Measurements from ENCODE around the gene SNX2. TPM values are rescaled to one million over a fixed set of nuclear protein-coding genes. Genes with fewer than 3 reads are reported as not detected.

Gene SNX2, protein sequence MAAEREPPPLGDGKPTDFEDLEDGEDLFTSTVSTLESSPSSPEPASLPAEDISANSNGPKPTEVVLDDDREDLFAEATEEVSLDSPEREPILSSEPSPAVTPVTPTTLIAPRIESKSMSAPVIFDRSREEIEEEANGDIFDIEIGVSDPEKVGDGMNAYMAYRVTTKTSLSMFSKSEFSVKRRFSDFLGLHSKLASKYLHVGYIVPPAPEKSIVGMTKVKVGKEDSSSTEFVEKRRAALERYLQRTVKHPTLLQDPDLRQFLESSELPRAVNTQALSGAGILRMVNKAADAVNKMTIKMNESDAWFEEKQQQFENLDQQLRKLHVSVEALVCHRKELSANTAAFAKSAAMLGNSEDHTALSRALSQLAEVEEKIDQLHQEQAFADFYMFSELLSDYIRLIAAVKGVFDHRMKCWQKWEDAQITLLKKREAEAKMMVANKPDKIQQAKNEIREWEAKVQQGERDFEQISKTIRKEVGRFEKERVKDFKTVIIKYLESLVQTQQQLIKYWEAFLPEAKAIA
- 77.4 and 89.8 TPM in 2 replicates for total RNA-seq (2014; rRNA removed; shearing (Covaris generic))

DNA sequence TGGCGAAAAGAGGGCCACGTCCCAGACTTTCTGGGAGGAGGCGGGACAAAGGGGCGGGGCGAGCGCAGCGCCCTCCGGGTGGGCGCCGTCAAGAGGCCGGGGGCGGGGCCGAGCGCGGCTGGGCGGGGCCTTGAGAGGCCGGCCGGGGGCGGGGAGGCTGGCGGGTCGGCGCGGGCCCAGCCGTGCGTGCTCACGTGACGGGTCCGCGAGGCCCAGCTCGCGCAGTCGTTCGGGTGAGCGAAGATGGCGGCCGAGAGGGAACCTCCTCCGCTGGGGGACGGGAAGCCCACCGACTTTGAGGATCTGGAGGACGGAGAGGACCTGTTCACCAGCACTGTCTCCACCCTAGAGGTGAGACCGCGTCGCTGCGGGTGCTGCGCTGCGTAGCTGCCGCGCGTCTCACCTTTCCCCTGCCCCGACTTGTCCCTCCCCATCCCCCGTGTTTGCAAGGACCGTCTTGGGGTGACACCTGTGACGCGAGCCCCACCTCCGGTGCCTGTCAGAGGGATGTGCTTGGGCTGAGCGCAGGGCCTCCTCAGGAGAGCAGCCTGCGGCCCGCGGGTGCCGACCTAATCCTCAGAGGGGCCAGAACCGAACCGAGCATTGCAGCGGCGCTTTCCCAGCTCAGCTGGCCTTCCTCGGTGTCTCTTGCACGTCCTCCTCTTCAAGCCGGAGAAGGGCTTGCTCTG, at the start of gene SNX2:
SNX2 (plus strand) TSS at position 220 of the 689 bp plus-strand sequence; CDS start at position 244, 24 bp downstream.
- in situ Hi-C loops (cut with HindIII; ENCODE audit: low sequenced_read_pairs), result no loop called here

DNA sequence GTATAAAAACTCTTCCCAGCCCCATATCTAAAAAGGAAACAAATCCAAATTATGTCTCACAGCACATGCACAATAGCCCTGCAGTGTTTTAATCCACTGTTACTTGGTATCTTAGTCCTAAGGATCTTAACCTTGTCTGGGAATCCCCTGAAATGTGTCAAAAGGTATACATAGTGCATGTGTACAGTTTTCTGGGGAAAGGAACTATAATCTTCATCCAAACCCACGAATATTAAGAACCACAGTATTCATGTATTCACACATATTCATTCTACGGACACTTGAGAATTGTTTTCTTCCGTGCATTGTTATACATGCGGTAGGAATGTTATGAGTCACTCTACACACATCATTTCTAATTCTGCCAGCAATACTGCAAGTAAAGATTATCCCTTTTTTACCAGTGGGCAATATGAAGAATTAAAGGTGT, 47.8 kb upstream of the SNX2 start:
- in situ Hi-C loops (cut with HindIII; ENCODE audit: low sequenced_read_pairs), result no loop called here
- DNase-seq (ENCODE audit: low spot score), result no peak

More for the DNA sequence above, at the start of gene SNX2:
- DNase-seq (ENCODE audit: low spot score), result peak; percentile 89

DNA sequence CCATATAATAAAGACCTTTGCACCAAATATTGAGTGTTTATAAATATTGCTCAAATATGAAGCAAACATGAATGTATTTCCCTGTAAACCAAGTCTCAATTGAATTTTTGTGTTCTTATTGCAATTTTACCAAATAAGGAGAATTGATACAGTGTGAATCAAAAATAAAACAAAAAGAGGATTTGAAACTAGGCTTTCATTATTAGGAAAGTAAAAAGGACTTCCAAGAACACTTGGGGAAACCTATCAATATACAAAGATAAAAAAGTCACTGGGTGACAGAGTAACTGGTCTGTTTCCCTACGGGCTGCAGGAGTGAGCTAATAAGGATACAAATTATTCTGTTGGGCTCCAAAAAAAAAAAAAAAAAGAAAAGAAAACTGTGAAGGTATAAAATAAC, 44.8 kb upstream of the SNX2 start:
- DNase-seq (ENCODE audit: low spot score), result no peak
- in situ Hi-C loops (cut with HindIII; ENCODE audit: low sequenced_read_pairs), result no loop called here

DNA sequence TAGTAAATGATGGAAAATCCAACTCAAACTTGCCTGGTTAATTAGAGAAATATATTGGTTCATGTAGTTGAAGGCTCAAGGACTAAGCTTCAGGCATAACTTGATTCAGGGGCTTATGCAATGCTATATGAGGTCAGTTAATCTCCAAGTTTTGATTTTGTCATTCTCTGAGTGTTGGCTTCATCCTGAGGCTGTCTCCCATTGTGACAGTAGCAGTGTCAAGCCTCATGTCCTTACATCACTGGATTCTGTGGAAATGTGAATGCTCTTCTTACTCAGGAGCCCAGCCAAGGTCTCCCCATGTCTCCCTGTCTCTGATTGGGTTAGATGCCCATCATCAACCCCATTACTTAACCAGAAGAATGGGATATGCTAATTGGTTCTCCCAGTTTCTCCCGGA, 44.4 kb upstream of the SNX2 start:
- DNase-seq (ENCODE audit: low spot score), result no peak
- in situ Hi-C loops (cut with HindIII; ENCODE audit: low sequenced_read_pairs), result no loop called here

DNA sequence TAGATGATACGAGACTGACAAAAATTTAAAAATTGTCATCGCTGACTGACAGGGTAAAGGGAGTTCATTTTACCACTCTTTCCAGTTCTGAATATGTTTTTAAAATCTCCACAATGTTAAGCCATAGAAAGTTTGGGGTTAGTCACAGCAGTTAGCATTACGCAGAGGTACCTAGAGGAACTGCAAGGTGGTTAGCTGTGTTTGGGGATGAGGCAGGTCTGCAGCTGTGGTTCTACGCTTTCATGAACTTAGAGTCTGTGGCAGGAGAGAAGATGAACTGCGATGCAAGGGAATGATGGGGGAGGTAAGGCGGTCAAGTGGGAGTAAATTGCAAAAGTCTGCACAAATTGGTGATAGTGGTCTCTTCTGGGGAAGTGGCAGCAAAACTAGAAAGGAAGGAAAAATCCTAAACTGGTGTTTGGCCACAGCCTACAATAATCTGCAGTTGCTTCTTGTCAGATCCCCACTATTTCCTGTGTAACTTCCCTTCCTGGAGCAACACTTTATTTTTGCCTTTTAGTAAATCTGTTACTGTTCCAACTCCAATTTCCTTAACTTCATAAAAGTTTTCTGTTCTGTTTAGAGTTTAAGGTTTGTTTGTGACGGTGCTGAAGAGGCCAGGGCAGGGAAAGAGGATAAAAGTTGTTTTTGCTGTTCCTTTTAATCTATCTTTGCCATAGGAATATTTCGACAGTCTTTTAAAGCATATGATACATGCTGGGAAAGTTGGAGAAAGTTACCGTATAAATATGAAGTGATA, 38.6 kb upstream of the SNX2 start:
- no peak for DNase-seq (ENCODE audit: low spot score)
- in situ Hi-C loops (cut with HindIII; ENCODE audit: low sequenced_read_pairs), result no loop called here

DNA sequence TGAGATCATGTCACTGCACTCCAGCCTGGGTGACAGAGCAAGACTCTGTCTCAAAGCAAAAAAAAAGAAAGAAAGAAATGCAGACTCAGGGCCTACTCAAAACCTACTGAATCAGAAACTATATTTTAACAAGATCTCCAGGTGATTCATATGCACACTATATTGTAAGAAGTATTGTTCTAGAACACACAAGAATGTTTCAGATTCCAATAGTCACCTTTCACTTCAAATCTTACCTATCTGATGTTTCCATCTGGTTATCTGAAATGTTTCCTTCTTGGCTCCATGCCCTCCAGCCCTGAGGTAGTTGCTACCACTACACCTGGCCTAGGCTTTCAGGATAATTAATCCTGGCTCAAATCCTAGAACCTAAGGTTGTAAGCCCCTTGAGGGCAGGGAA, 36.8 kb upstream of the SNX2 start:
- in situ Hi-C loops (cut with HindIII; ENCODE audit: low sequenced_read_pairs), result no loop called here
- no peak for DNase-seq (ENCODE audit: low spot score)

DNA sequence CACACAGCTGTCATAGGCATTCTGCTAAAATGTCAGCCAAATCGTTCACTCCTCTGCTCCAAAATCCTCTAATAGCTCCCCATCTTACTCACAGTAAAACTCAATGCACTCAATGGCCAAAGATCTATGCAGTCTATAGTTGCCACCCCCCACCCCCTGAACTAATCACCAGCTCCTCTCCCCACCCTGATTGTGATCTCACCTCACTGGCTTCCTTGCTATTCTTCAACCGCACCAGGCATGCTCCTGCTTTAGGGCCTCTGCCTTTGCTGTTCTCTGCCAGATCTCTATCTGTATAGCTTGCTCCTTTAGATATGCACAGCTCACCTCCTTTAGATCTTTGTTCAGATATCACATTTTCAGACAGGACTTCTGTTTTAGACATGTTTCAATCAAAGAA, 33.2 kb upstream of the SNX2 start:
- in situ Hi-C loops (cut with HindIII; ENCODE audit: low sequenced_read_pairs), result no loop called here
- DNase-seq (ENCODE audit: low spot score), result no peak

DNA sequence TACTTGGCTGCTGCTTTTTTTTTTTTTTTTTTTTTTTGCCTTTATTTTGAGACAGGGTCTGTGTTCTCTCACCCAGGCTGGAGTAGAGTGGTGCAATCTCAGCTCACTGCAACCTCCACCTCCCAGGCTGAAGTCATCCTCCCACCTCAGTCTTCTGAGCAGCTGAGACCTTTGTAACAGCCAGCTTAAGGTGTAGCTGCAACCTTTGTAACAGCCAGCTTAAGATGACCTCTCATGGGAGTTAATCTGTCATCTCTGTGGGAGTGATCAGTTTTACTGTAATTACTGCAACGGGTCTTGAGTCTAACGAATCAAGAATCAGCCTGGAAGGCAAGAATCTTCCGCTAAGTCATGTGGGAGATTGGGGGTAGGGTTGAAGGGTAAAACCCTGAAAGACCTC, 31.6 kb upstream of the SNX2 start:
- DNase-seq (ENCODE audit: low spot score), result no peak
- in situ Hi-C loops (cut with HindIII; ENCODE audit: low sequenced_read_pairs), result no loop called here

DNA sequence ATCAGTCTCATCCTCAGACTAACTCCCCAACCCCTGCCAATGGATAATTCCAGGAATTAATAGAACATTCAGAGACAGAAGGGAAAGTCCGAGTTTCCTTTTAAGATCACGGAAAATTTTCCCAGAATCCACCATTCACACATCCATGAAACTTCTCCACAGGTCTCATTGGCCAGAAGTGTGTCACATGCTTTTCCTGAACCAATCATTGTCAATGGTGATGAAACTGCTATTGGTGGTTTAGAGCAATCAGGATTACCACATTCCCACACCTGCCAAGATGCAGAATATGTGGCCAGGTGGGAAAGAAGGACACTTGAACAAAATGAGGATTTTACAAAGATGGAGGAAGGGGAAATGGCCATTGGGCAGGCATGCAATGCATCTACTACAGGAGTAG, 29.3 kb upstream of the SNX2 start:
- DNase-seq (ENCODE audit: low spot score), result no peak
- in situ Hi-C loops (cut with HindIII; ENCODE audit: low sequenced_read_pairs), result no loop called here

DNA sequence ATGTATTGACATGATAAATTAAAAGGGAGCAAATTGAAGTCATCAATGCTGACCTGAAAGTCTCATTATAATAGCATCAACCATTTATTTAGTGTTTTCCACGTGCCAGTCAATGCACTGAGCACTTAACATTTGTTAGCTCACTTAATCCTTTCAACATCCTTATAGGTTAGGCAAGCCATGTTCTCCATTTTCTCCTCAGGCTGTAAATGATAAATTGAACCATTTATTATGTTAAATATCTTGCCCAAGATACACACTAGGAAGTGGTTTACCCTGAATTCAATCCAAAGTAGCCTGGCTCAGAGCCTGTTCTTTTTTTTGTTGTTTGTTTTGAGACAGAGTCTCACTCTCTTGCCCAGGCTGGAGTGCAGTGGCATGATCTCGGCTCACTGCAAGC, 25.0 kb upstream of the SNX2 start:
- no peak for DNase-seq (ENCODE audit: low spot score)
- in situ Hi-C loops (cut with HindIII; ENCODE audit: low sequenced_read_pairs), result no loop called here

DNA sequence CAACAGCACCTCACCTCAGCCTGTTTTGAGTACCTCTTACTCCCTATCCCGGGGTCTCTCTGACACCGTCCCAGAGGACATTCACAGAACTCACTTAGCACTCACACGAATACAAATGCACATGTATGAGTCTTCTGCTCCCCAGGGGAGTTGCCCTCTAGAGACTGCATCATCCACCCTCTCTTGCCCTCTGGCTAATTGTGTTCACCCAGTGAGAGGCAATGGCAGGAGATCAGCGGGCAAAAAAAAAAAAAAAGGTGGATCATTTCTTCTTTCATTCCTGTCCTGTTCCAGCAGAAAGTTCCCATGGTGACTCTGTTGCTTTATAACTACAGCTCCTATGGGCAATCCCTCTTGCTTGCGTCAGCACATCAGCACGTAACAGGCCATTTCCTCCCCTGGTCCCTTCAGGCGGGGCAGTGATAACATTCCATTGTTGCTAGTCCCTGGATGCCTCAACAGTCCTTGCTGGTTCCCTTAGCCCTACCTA, 23.5 kb upstream of the SNX2 start:
- no peak for DNase-seq (ENCODE audit: low spot score)
- in situ Hi-C loops (cut with HindIII; ENCODE audit: low sequenced_read_pairs), result no loop called here

DNA sequence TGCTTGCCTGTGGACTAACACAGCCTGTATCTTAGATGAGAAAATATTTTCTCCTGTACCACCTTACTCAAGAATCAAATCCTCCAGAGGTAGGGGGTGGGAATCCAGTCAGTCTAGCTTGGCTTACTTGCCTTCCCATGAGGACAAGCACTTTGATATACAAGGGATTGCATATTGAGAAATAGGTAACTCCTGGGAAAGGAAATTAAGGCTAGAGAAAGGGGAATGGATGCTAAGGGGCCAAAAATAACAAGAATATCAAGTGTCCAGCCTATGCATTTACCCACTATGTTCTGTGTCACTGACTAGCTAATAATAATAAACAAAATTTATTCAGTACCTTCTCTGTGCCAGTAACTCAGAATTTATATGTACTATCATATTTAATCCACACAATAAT, 21.4 kb upstream of the SNX2 start:
- in situ Hi-C loops (cut with HindIII; ENCODE audit: low sequenced_read_pairs), result no loop called here
- DNase-seq (ENCODE audit: low spot score), result no peak

DNA sequence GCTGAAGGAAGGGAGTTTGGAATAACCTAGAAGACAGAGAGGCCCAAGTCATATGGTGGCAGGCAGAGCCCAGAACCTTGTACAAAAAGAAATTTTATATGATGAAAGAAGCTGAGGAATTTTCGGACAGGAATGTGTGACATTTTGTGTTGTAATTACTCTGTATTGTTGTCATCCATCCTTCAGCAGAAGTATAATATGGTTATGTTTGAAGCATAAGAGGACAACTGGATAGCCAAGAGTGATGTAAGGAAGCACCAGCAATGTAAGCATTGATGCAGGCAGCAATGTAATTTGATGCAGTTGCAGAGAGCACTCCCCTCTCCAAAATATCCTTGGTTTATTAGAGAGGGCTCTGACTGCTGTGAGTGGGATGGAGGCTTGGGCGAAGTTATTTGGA, 19.1 kb upstream of the SNX2 start:
- DNase-seq (ENCODE audit: low spot score), result no peak
- in situ Hi-C loops (cut with HindIII; ENCODE audit: low sequenced_read_pairs), result no loop called here

DNA sequence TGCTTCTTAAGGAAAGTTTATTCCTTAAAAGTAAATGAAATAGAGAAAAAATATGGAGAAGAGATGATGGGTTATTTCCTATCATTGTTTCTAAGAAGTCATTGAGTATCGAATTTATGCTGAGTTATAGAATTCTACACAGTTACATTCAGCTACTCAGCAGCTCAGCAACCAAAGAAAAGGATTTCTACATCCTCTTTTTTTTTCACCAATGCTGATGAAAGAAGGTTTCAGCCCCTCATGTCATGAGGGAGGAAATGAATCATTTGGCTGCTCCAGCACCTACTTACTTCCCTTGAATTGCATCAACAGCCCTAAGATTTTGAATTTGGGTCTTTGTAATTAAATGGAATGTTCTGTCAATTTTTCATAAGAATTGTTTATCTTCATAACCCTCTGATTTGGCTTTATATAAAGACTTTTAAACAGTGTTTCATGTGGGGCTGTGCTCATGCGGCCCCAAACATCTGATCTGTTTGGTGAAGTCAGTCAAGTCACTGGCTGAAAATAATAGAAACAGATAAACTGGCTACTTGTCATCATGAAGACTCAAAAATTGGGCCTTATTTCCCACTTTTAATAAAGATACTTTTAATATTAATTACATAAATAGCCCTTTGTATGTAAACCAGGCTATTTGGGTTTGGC, 18.5 kb upstream of the SNX2 start:
- no peak for DNase-seq (ENCODE audit: low spot score)
- in situ Hi-C loops (cut with HindIII; ENCODE audit: low sequenced_read_pairs), result no loop called here

DNA sequence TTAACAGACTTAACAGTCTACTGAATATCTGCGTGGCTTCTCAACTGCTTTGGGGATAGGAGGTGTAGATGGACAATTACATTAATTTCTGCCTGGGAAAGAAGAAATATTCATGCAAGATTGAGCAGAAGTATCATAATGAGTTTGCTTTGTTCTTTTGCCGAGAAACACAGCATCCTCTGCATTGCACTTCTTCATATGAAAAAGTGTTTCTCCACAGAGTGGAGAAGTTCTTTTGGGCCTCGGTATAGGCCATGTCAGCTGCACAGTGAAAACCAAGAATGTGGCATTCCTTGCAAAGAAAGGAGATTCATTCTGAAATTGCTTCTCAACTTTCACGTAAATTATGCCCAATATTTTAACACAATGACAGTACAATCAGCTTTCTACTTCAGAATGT, 17.6 kb upstream of the SNX2 start:
- in situ Hi-C loops (cut with HindIII; ENCODE audit: low sequenced_read_pairs), result no loop called here
- no peak for DNase-seq (ENCODE audit: low spot score)

DNA sequence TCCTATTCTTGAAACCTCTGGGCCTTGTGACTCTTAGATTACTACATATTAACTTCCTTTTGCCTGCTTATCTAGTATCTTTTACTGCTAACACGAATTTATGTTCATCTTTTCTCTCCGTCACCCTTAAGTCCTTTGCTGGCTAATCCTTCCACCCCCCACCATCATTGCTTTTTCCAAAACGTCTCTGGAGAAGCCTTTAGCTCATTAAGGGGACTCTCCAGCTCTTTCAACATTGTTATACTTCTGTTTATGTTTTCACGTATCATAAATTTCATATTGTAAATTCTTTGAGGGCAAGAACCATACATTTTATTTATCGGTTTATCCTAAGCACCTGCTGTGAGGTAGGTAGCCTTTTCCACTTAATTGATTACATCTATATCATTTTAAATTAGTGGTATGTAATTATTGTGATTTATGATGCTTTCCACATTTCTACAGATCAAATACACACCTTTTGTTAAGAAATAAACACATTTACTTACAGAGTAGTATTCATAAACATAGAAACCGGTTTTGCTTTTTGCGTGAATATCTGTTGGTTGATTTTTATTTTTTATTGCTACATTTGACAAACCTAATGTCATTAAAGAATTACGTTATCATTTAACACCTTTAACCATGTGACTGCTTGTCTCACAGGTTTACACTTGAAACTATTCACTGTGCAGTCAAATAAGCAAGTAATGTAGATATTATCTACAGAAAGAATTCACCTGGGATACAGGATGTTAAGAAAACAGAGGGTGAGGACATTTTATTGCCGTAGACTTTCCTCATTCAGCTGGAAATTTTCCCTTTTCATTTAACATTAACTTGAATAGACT, 15.4 kb upstream of the SNX2 start:
- in situ Hi-C loops (cut with HindIII; ENCODE audit: low sequenced_read_pairs), result no loop called here

DNA sequence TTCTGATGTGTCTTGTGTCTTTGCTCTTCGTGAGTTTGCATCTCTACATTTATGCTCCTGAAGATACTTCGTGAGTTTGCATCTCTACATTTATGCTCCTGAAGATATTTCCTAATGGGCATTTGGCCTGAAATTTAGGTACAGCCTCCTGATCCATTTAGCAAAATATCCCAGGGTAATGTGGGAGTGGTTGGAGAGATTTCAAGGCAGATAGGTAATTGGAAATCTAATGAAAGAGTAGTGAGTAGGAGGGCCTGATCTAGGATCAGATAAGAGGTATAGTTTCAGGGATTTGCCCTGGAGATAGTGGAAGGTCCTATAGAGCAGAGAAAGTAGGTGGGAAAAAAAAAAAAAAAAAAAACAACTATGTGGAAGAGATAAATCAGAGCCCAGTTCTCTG, 14.6 kb upstream of the SNX2 start:
- in situ Hi-C loops (cut with HindIII; ENCODE audit: low sequenced_read_pairs), result no loop called here

More for the DNA sequence above, 15.4 kb upstream of the SNX2 start:
- no peak for DNase-seq (ENCODE audit: low spot score)

DNA sequence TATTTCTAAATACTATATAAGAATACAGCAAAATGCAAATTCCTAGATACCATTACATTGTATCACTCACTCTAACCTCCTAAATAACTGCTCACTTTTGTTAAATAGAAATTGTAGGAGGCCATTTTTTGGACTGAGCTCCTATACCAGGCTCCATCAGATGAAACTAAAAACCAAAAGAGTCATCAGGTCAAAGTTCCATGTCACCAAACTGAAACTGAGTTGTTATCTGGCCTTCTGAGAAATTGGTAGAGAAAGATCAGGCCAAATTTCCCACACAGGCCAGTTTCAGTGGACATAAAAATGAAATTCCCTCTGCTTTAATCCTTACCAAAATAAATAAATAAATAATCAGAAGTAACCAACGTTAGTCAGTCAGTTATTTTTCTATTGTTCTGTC, 13.8 kb upstream of the SNX2 start:
- DNase-seq (ENCODE audit: low spot score), result no peak
- in situ Hi-C loops (cut with HindIII; ENCODE audit: low sequenced_read_pairs), result no loop called here

More for the DNA sequence above, 14.6 kb upstream of the SNX2 start:
- DNase-seq (ENCODE audit: low spot score), result no peak

Measured in G401 (cell line).